HG03103 (cell line): Measurements from ENCODE around the gene MALAT1.
"Not testable (repeated sequence)": the region's sequence is repeated elsewhere in the genome, so short reads cannot be mapped to it uniquely, and the experiment has no call there.

ENCODE experiments used
- ATAC-seq: cut with Tn5 transposase; IDR thresholded peaks from one replicate; pipeline ENCODE4 v1.9.1; 2021; ENCODE audit warnings: low read depth; ENCODE audit not compliant: unreplicated experiment

MALAT1 gene

DNA sequence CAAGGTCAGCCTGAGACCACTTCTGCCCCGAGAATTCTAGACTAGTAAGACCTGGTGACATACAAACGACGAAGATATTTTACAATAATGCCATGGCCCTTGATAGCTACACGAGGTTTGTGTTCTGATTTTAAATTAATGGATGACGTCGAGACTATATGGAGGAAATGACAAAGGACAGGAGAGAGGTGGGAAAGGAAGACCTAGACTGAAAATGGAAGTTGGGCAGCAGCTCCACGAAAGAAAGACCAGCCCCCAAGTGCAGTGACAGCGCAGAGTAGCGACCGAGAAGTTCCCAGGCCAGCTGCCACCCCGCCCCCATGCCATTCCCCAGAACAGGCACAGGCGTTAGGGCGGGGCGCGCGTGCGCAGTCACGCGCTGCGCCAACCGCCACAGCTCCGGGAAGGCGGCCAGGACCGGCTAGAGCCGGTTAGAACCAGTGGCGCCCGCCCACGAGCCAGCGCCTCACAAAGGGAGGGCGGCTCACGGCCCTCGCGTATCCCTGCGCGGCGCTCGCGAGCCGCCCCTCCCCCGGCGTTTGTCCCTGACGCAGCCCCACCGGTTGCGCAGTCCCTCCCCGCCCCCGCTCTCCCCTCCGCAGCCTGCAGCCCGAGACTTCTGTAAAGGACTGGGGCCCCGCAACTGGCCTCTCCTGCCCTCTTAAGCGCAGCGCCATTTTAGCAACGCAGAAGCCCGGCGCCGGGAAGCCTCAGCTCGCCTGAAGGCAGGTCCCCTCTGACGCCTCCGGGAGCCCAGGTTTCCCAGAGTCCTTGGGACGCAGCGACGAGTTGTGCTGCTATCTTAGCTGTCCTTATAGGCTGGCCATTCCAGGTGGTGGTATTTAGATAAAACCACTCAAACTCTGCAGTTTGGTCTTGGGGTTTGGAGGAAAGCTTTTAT is 1.5 kb upstream of the MALAT1 start:
- ATAC-seq = peak; percentile 52

DNA sequence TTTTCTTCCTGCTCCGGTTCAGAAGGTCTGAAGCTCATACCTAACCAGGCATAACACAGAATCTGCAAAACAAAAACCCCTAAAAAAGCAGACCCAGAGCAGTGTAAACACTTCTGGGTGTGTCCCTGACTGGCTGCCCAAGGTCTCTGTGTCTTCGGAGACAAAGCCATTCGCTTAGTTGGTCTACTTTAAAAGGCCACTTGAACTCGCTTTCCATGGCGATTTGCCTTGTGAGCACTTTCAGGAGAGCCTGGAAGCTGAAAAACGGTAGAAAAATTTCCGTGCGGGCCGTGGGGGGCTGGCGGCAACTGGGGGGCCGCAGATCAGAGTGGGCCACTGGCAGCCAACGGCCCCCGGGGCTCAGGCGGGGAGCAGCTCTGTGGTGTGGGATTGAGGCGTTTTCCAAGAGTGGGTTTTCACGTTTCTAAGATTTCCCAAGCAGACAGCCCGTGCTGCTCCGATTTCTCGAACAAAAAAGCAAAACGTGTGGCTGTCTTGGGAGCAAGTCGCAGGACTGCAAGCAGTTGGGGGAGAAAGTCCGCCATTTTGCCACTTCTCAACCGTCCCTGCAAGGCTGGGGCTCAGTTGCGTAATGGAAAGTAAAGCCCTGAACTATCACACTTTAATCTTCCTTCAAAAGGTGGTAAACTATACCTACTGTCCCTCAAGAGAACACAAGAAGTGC is 661 bp upstream of the MALAT1 start:
- no peak for ATAC-seq

DNA sequence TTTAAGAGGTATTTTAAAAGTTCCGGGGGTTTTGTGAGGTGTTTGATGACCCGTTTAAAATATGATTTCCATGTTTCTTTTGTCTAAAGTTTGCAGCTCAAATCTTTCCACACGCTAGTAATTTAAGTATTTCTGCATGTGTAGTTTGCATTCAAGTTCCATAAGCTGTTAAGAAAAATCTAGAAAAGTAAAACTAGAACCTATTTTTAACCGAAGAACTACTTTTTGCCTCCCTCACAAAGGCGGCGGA is 193 bp upstream of the MALAT1 start:
- ATAC-seq = no peak

DNA sequence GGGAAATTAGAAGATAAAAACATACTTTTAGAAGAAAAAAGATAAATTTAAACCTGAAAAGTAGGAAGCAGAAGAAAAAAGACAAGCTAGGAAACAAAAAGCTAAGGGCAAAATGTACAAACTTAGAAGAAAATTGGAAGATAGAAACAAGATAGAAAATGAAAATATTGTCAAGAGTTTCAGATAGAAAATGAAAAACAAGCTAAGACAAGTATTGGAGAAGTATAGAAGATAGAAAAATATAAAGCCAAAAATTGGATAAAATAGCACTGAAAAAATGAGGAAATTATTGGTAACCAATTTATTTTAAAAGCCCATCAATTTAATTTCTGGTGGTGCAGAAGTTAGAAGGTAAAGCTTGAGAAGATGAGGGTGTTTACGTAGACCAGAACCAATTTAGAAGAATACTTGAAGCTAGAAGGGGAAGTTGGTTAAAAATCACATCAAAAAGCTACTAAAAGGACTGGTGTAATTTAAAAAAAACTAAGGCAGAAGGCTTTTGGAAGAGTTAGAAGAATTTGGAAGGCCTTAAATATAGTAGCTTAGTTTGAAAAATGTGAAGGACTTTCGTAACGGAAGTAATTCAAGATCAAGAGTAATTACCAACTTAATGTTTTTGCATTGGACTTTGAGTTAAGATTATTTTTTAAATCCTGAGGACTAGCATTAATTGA is 1.0 kb downstream of the MALAT1 start:
- ATAC-seq = no peak

- no peak for ATAC-seq
Measured at GRCh38 chr11:65500387-65501185, 1.7 kb downstream of the MALAT1 start.

GRCh38 chr11:65501186-65501471 is 2.3 kb downstream of the MALAT1 start:
- no peak for ATAC-seq

GRCh38 chr11:65501472-65502273 is 2.8 kb downstream of the MALAT1 start:
- ATAC-seq = no peak

DNA sequence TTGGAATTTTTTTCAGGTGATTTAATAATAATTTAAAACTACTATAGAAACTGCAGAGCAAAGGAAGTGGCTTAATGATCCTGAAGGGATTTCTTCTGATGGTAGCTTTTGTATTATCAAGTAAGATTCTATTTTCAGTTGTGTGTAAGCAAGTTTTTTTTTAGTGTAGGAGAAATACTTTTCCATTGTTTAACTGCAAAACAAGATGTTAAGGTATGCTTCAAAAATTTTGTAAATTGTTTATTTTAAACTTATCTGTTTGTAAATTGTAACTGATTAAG is 3.4 kb downstream of the MALAT1 start:
- ATAC-seq = no peak

- ATAC-seq = no peak
Measured at GRCh38 chr11:65502555-65503367, 3.9 kb downstream of the MALAT1 start.

DNA sequence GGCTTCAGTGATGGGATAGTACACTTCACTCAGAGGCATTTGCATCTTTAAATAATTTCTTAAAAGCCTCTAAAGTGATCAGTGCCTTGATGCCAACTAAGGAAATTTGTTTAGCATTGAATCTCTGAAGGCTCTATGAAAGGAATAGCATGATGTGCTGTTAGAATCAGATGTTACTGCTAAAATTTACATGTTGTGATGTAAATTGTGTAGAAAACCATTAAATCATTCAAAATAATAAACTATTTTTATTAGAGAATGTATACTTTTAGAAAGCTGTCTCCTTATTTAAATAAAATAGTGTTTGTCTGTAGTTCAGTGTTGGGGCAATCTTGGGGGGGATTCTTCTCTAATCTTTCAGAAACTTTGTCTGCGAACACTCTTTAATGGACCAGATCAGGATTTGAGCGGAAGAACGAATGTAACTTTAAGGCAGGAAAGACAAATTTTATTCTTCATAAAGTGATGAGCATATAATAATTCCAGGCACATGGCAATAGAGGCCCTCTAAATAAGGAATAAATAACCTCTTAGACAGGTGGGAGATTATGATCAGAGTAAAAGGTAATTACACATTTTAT is 4.6 kb downstream of the MALAT1 start:
- no peak for ATAC-seq

GRCh38 chr11:65503949-65504673 is 5.3 kb downstream of the MALAT1 start:
- ATAC-seq = no peak

DNA sequence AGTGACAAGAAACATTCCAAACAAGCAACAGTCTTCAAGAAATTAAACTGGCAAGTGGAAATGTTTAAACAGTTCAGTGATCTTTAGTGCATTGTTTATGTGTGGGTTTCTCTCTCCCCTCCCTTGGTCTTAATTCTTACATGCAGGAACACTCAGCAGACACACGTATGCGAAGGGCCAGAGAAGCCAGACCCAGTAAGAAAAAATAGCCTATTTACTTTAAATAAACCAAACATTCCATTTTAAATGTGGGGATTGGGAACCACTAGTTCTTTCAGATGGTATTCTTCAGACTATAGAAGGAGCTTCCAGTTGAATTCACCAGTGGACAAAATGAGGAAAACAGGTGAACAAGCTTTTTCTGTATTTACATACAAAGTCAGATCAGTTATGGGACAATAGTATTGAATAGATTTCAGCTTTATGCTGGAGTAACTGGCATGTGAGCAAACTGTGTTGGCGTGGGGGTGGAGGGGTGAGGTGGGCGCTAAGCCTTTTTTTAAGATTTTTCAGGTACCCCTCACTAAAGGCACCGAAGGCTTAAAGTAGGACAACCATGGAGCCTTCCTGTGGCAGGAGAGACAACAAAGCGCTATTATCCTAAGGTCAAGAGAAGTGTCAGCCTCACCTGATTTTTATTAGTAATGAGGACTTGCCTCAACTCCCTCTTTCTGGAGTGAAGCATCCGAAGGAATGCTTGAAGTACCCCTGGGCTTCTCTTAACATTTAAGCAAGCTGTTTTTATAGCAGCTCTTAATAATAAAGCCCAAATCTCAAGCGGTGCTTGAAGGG is 6.0 kb downstream of the MALAT1 start:
- no peak for ATAC-seq

- ATAC-seq = no peak
Measured at GRCh38 chr11:65505466-65506289, 6.8 kb downstream of the MALAT1 start.

- ATAC-seq = no peak
Measured at GRCh38 chr11:65506290-65506771, 7.5 kb downstream of the MALAT1 start.

DNA sequence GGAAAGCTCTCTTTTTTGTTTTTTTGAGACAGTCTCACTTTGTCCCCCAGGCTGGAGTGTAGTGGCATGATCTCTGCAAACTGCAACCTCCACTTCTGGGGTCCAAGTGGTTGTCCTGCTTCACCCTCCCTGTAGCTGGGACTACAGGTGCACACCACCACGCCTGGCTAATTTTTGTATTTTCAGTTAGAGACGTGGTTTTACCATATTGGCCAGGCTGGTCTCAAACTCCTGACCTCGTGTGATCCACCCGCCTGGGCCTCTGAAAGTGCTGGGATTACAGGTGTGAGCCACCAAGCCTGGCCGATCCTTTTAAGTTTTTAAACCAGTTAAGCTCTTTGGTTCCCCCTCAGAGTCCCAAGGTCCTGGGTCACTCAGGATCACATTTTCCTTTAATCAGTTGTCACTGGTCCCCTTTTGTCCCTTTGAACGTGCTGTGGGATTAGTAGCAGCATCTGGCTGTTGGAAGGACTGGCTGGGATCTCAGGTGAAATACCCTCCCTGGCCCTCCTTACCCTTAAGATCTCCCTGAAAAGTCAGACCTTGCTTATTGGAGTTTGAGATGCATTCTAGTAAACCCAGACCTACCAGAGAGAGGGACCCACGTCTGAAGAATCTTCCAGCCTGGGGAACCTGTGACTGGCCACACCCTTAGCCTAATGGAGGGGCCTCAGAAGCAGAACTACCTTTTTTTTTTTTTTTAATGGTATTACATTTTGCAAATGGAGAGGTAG is 8.1 kb downstream of the MALAT1 start:
- ATAC-seq = peak; percentile 14

DNA sequence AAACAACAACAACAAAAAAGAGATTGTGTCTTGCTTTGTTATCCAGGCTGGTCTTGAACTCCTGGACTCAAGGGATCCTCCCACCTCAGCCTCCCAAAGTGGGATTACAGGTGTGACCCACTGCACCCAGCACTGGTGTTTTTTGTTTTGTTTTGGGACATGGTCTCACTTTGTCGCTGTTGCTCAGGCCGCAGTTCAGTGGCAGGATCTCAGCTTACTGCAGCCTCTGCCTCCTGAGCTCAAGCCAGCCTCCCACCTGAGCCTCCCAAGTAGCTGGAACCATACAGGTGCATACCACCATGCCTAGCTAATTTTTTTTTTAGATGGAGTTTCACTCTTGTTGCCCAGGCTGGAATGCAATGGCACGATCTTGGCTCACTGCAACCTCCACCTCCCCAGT is 13.5 kb downstream of the MALAT1 start:
- ATAC-seq = not testable (repeated sequence)
